GM12864 (cell line): Measurements from ENCODE around the gene RXRA.

Source experiments
- DNase-seq: peaks from one replicate; pipeline ENCODE4 v3.0.0-alpha.2; 2011; ENCODE audit warnings: low read depth
- H3K4me3 ChIP-seq: 2 replicates; pipeline ENCODE4 v1.5.1; 2011; ENCODE audit warnings: mild to moderate bottlenecking, low read depth, low read length, control low read depth
- TF ChIP-seq, protein P1 (sequence below): IDR thresholded peaks from 2 replicates; pipeline ENCODE4 v1.5.1; 2011; ENCODE audit warnings: low read depth, mild to moderate bottlenecking, moderate library complexity, low read length, control low read depth, inconsistent platforms; ENCODE audit errors: missing control alignments

The RXRA gene

DNA sequence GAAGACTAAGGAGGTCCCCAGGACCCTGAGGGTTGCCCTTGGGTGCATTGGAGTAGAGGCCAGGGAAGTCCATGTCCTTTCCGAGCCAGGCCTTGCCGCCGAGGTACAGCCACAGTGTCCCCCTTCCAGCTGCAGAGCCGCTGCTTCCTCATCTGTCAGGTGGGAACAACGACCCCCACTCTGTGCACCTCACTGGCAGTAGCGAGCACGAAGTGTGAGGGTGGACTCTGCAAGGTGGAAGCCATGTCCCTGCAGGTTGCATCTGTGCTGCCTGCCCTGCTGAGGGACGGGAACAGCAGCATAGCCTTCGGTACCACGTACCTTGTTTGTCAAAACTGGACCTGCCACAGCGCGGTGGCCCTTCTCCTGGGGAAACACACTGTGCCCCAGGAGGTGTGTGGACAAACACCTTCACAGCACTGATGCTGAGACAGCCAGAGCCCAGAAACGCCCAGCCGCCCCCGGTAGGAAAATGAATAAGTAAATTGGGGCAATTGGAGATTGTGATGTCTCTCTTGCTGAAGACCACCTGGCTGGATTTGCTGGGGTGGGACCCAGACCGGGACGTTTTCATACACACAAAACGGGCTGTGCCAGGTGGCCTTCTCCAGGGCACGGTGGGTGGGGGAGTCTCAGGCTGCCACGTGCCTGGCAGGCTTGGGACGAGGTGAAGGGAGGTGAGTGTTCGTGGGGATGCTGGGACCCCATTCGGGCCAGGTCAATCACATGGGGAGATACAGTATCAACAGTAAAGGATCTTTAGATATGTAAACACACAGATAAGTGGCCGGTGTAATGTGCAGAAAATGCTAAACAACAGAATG, 157.3 kb downstream of the RXRA start:
- DNase-seq = no peak
- H3K4me3 ChIP-seq = no peak overlapping the region
- TF ChIP-seq, protein P1, sequence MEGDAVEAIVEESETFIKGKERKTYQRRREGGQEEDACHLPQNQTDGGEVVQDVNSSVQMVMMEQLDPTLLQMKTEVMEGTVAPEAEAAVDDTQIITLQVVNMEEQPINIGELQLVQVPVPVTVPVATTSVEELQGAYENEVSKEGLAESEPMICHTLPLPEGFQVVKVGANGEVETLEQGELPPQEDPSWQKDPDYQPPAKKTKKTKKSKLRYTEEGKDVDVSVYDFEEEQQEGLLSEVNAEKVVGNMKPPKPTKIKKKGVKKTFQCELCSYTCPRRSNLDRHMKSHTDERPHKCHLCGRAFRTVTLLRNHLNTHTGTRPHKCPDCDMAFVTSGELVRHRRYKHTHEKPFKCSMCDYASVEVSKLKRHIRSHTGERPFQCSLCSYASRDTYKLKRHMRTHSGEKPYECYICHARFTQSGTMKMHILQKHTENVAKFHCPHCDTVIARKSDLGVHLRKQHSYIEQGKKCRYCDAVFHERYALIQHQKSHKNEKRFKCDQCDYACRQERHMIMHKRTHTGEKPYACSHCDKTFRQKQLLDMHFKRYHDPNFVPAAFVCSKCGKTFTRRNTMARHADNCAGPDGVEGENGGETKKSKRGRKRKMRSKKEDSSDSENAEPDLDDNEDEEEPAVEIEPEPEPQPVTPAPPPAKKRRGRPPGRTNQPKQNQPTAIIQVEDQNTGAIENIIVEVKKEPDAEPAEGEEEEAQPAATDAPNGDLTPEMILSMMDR = no peak

DNA sequence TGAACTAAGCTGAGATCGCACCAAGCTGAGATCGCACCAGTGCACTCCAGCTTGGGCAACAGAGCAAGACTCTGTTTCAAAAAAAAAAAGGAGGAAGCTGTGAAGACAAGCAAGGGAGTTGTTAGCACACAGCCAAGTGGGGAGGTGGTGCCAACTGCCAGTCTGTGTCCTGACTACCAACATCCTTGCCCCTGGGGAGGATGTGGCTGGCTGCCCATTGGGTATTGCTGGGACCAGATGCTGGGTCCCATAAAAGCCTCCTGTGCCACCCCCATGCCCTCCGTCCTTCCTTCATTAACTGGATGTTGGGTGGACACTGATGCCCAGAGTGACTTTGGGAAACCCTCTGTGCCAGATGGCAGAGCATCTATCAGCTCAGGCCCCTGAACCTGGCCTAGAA, 158.2 kb downstream of the RXRA start:
- TF ChIP-seq, protein P1 = no peak
- no peak for DNase-seq
- H3K4me3 ChIP-seq = no peak overlapping the region

DNA sequence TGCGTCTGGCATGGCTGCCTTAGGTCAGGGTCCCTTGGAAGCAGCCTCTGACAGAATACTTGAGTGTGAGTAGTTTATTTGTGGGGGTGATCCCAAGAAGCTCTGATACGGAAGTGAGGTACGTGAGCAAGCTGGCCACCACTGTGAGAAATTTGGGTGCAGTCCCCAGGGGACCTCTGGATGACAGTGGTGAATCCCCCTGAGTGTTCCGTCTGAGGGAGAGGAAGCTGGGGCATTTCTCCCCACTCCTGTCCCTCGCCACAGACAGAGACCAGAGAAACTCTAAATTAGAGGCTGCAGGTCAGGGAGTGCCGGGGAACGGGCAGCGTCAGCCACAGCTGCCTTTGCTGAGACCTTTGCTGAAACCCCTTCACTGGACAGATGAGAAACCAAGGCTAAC, 159.4 kb downstream of the RXRA start:
- TF ChIP-seq, protein P1 = no peak
- DNase-seq = no peak
- no peak overlapping the region for H3K4me3 ChIP-seq

DNA sequence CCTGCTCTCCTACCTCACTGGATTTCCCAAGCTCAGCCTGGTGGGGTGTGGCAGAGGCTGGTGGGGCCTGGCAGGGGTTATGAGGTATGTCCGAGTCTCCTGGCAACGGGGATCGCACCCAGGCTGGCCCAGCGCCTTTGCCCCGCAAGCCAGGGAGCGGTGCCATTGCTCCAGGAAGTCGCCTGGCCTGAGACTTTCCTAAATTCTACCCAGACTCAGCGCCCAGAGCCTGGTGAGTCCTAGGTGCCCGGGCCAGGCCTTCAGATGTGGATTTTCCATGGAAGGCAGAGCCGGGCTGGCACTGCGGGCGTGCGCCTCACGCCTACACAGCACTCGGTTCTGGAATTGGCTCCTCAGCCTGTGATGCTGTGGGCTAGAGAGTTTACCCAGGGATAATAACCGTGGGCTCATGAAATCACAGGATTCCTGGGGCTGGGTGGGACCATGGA, 159.9 kb downstream of the RXRA start:
- no peak for DNase-seq
- no peak overlapping the region for H3K4me3 ChIP-seq
- TF ChIP-seq, protein P1 = no peak

DNA sequence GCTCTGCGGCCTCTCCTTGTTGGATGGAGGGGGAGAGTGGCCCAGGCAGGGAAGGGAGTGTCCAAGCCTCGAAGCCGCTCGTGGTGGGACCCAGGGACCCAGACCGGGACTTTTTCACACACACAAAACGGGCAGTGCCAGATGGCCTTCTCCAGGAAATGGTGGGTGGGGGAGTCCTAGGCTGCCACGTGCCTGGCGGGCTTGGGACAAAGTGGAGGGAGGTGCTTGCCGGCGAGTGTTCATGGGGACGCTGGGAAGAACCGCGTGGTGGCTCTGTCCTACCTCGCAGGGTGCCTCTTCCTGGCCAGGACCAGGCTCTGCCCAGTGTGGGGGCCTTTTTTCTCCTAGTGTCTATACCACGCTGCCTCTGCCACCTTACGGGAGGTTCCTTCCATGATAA, 160.3 kb downstream of the RXRA start:
- H3K4me3 ChIP-seq = no peak overlapping the region
- no peak for DNase-seq
- TF ChIP-seq, protein P1 = no peak
